ENCODE results near the gene EML5. TPM values are rescaled to one million over a fixed set of nuclear protein-coding genes. Genes with fewer than 3 reads are reported as not detected.

Gene EML5
- total and polyA plus RNA-seq, 2 of the 13 experiments (the other 11 are each of a cell fraction or from before 2014, with no cell fraction given), result 0.11 TPM; not detected in 1

DNA sequence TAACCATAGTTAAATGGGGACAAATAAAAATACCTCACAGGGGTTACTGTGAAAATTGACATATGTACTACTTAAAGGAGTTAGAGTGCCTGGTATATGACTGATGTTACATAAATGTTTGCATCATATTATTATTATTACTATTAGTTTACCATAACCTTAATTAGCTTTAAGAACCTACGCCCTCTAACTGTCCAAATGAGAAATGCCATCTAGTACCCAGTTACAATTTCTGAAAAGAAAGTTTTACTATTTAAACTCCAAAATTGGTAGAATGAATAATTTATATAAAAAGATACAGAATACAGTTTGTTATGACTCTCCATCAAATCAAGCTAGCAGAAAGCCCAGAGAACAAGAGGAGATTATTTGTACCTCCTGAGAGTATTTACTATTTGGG lies 42.3 kb downstream of the EML5 start (continued):
- TF ChIP-seq ZNF407 (CRISPR knock-in tag; IDR thresholded peaks at IDR 0.05; ENCODE audit: not compliant biosample characterization) (no peak), ZNF770 (CRISPR knock-in tag; IDR thresholded peaks at IDR 0.05) (no peak), NFIC (IDR thresholded peaks at IDR 0.05; ENCODE audit: low read length) (no peak)
